HepG2 (cell line): ENCODE results near the gene TTC22.

ENCODE experiments used
- TEF ChIP-seq: sonication (generic); formaldehyde crosslinking; IDR thresholded peaks from 2 replicates; pipeline ENCODE4 v1.5.0; 2020; ENCODE audit warnings: missing genetic modification reagents
- ZNF761 ChIP-seq: sonication (generic); formaldehyde crosslinking; conservative IDR thresholded peaks from 2 replicates; pipeline ENCODE4 v1.4.0; 2020; ENCODE audit warnings: mild to moderate bottlenecking, missing genetic modification reagents

DNA sequence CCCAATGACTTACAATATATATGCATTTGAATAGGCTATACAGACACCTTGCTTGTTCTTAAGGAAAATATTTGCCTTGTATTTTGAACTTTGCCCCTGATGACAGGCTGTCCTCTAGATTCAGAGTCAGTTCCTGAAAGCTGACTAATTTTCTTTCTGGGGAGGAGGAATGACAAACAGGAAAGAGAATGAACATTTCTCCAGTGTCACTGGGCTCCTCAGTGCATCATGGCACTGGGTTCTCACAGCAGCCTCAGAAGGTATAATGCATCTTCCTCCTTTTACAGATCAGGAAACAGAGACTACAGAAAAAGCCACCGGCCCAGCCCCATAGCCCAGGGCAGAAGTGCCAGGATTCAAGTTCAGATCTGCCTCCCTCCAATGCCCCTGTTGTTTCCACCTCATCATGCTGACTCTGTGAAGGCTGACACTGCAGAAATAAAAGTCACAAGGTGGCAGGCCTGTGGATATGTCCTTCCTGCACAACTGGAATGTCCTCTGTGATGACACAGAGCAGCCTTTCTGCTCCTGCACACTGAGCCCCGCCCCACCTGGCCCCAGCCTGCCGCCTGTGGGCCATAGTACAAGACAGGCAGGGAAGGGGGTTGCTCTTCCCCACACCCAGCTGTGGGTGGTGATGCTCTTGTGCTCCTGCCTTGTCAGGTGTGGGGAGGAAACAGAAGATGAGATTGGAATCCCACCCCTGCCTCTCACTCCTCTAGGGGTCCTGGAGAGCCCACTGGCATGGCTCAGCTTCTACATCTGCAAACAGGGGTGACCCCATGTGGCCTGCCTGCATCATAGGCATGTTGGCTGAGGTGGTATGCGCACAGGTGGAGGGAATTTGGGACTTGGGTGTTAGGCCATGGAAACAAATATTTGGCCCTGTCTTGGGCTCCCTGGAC lies 6.4 kb downstream of the TTC22 start:
- no peak for TF ChIP-seq TEF (CRISPR knock-in tag)
- TF ChIP-seq ZNF761, result no peak
